GM18505 (cell line): ENCODE data around the gene PPM1L.

Experiments
- ATAC-seq: cut with Tn5 transposase; IDR thresholded peaks from one replicate; pipeline ENCODE4 v1.9.1; 2021; ENCODE audit not compliant: unreplicated experiment
- POLR2A ChIP-seq: IDR thresholded peaks from 4 replicates; pipeline ENCODE4 v1.6.1; 2011; ENCODE audit warnings: borderline replicate concordance; ENCODE audit not compliant: insufficient read depth, insufficient read length; ENCODE audit errors: extremely low read depth

Gene PPM1L

DNA sequence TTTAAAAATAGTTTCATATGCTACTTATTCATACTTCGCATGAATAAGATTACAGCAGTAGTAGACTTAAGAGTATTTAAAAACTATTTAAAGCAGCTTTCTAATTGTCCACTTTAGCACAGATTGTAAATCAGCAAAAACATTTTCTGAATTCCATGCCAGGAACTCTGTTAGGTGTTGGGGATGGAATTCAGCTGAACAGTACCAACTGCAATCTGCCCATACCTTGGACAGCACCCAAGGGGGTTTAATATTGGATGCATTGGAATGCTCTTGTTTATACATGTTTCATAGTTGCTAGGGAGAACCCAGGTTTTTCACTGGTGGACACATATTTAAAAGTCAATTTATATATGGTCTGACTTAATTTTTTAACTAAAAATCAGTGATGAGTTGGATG is 74.8 kb downstream of the PPM1L start:
- ATAC-seq: no peak
- TF ChIP-seq POLR2A: no peak

GRCh38 chr3:160831401-160831800 is 75.4 kb downstream of the PPM1L start:
- no peak for TF ChIP-seq POLR2A
- ATAC-seq: no peak

- no peak for ATAC-seq
- no peak for TF ChIP-seq POLR2A
These were observed 81.5 kb downstream of the PPM1L start for GRCh38 chr3:160837394-160837980.

GRCh38 chr3:160840590-160840989 is 84.6 kb downstream of the PPM1L start:
- ATAC-seq: no peak

GRCh38 chr3:160841455-160841854 is 85.4 kb downstream of the PPM1L start:
- no peak for ATAC-seq
- TF ChIP-seq POLR2A: no peak

More at GRCh38 chr3:160840590-160840989, 84.6 kb downstream of the PPM1L start:
- TF ChIP-seq POLR2A: no peak

DNA sequence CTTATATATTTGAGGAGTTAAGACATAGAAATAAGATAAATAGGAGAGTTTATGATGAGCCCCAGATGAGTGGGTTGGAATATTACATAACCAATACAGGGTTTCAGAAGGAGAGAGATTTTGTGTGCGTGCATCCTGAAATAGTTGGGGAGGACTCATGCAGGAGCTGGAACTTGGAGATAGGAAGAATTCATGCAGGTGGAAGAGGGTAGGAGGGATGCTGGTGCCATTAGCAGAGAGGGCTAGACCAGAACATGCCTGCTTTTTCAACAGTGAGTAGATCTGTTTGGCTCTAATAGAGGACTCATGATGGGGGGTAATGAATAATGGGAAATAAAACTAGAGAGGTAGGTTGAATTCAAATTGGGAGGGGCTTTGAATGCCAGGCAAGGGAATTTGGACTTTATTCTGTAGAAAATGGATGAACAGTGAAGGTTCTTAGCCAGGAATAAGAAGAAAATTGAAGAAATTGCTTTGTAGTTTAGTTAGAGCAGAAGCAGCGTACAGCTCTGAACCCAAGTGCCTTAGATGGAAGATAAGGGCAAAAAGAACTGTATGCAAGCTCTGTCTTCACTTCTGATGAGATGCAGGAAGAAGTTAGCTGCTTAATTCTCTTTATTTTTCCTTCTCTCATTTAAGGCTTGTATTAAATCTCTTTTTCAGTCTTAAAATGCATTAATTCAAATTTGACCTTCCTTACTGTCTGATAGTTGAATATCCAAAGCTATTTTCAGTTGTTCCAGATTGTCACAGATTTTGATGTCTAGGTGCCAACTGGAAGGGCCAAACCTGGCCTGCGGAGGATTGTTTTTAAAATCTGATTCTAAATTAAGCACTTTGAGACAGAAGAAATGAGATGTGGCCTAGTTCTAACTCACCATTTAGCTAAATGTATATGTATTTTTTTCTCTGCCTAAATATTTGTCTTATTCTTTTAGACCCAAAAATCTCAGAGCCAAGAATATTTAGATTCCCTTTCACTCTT is 86.3 kb downstream of the PPM1L start:
- no peak for ATAC-seq
- TF ChIP-seq POLR2A: no peak

GRCh38 chr3:160851629-160852210 is 95.7 kb downstream of the PPM1L start:
- ATAC-seq: no peak
- TF ChIP-seq POLR2A: no peak

GRCh38 chr3:160852856-160853255 is 96.8 kb downstream of the PPM1L start:
- ATAC-seq: no peak
- no peak for TF ChIP-seq POLR2A

DNA sequence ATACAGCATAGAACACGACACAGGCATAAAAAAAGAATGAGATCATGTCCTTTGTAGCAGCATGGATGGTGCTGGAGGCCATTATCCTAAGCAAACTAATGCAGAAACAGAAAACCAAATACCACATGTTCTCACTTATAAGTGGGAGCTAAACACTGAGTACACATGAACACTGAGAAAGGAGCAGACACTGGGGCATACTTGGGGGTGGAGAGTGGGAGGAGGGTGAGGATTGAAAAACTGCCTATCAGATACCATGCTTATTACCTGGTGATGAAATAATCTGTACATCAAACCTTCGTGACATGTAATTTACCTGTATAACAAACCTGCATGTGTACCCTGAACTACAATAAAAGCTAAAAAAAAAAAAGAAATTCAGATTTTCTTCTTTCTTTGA is 100.4 kb downstream of the PPM1L start:
- no peak for ATAC-seq
- no peak for TF ChIP-seq POLR2A

GRCh38 chr3:160857476-160858119 is 101.6 kb downstream of the PPM1L start:
- TF ChIP-seq POLR2A: no peak
- ATAC-seq: no peak

DNA sequence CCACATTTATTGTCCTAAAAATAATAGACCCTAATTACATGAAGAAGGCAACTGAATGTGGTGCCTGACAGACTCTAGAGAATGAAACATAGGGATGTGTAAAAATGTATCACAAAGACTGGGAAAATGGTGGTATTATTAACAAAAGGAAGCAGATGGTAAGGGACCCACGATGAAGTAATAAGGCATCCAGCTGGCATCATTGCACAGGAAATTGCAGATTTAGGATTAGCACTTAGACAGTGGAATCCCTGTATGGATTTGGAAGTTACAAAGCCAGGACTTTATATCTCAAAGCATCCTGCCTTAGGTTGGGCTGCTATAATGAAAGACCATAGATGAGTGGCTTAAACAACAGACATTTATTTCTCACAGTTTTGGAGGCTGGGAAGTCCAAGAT is 104.3 kb downstream of the PPM1L start:
- no peak for TF ChIP-seq POLR2A
- ATAC-seq: no peak

DNA sequence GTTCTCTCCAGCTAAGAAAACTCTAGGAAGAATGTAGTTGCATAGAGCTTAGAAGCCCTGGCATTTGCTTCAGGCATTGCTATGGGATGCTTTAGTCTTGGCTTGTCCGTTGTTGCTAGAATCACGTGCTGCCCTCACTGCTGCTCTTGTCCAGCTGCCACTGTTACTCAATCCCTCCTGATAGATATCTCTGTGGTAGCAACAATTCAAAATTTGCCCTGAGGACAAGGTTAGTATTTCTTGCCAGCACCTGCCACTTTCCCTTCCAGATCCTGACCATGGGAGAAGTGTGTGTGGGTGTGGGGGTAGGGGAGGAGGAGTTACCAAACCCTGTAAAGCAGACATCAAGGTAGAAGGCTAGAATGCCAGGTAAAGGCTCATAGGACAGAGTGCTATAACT is 113.8 kb downstream of the PPM1L start:
- ATAC-seq: no peak
- no peak for TF ChIP-seq POLR2A

DNA sequence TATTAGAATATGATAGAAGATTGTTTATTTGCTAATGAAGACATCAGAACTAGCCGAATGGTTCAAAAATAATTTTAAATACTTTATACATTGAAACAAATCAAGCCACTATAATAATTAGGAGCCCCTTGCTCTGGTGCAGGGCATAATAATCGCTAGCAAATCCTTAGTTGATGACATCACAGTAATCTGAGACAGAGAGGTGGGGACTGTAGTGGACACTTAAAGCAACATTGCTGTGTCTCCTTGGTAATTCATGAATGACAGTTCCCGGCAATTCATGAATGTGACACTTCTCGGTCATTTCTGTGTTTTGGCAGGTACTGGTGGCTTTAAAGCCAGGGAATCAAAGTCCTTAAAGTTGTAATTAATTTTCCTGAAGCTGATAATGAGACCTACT is 114.3 kb downstream of the PPM1L start:
- no peak for TF ChIP-seq POLR2A
- no peak for ATAC-seq

- no peak for ATAC-seq
- no peak for TF ChIP-seq POLR2A
These were observed 118.7 kb downstream of the PPM1L start for GRCh38 chr3:160874736-160875135.

GRCh38 chr3:160876643-160877042 is 120.6 kb downstream of the PPM1L start:
- TF ChIP-seq POLR2A: no peak
- ATAC-seq: no peak
